H54 (cell line): ENCODE data around the gene TRIM44.
"Not testable (repeated sequence)": the region's sequence is repeated elsewhere in the genome, so short reads cannot be mapped to it uniquely, and the experiment has no call there.

Experiments
- DNase-seq: peaks from one replicate; pipeline ENCODE4 v3.0.0; 2011; ENCODE audit warnings: low spot score, mixed read lengths; ENCODE audit not compliant: insufficient read length
- FAIRE-seq: peaks from 3 replicates; lab custom pipeline; 2011; peaks lifted over from hg19 to GRCh38; lab: Jason Lieb, UNC
- POLR2A ChIP-seq: IDR thresholded peaks from 2 replicates; pipeline ENCODE4 v1.6.1; 2011; ENCODE audit warnings: low read depth, mild to moderate bottlenecking, low read length

The TRIM44 gene

GRCh38 chr11:35814081-35814695 lies 151.6 kb downstream of the TRIM44 start:
- FAIRE-seq, result no peak
- DNase-seq, result no peak
- no peak for TF ChIP-seq POLR2A

- DNase-seq (no peak), FAIRE-seq (no peak)
- TF ChIP-seq POLR2A, result no peak
These were observed 152.2 kb downstream of the TRIM44 start for GRCh38 chr11:35814720-35815305.

GRCh38 chr11:35815556-35816315 lies 153.2 kb downstream of the TRIM44 start:
- TF ChIP-seq POLR2A, result no peak
- no peak for FAIRE-seq
- no peak for DNase-seq

GRCh38 chr11:35820614-35821013 lies 158.0 kb downstream of the TRIM44 start:
- FAIRE-seq (no peak), DNase-seq (no peak)
- TF ChIP-seq POLR2A, result no peak

GRCh38 chr11:35822815-35823495 lies 160.4 kb downstream of the TRIM44 start:
- no peak for TF ChIP-seq POLR2A
- no peak for DNase-seq
- FAIRE-seq, result no peak

- DNase-seq, result no peak
- no peak for TF ChIP-seq POLR2A
- FAIRE-seq, result no peak
These were observed 161.2 kb downstream of the TRIM44 start for GRCh38 chr11:35823742-35824298.

- no peak for DNase-seq
- no peak for TF ChIP-seq POLR2A
- FAIRE-seq, result no peak
These were observed 162.8 kb downstream of the TRIM44 start for GRCh38 chr11:35825386-35825785.

- no peak for DNase-seq
- FAIRE-seq, result no peak
These were observed 163.4 kb downstream of the TRIM44 start for GRCh38 chr11:35826006-35826405.

GRCh38 chr11:35826949-35827348 lies 164.4 kb downstream of the TRIM44 start:
- no peak for FAIRE-seq
- no peak for TF ChIP-seq POLR2A
- no peak for DNase-seq

More at GRCh38 chr11:35826006-35826405, 163.4 kb downstream of the TRIM44 start:
- TF ChIP-seq POLR2A, result no peak

GRCh38 chr11:35836205-35836604 lies 173.6 kb downstream of the TRIM44 start:
- no peak for FAIRE-seq
- TF ChIP-seq POLR2A, result no peak

GRCh38 chr11:35838071-35838470 lies 175.5 kb downstream of the TRIM44 start:
- FAIRE-seq, result no peak
- no peak for TF ChIP-seq POLR2A
- DNase-seq, result no peak

More at GRCh38 chr11:35836205-35836604, 173.6 kb downstream of the TRIM44 start:
- DNase-seq, result no peak

- FAIRE-seq, DNase-seq: not testable (repeated sequence)
These were observed 176.3 kb downstream of the TRIM44 start for GRCh38 chr11:35838697-35839367.
